Endothelial cell of umbilical vein (primary cell): Measurements from ENCODE around the gene CDKN2D. TPM values are rescaled to one million over a fixed set of nuclear protein-coding genes. Genes with fewer than 3 reads are reported as not detected.

Source experiments
- BruUV-seq: library from RNA; stranded (reverse); fragments of 400-500 nt; replicated peaks from 2 replicates; lab custom pipeline; 2021; lab: Mats Ljungman, UMichigan
- CTCF ChIA-PET: fragments of 300-600, 350-600 bp; sonication (Branson Sonifier 250); formaldehyde crosslinking; loops from one replicate; lab custom pipeline; 2021; ENCODE audit warnings: antibody characterized with exemption, inconsistent platforms; lab: Charles Lee
- POLR2A ChIA-PET: fragments of 300-600, 350-600 bp; sonication (Branson Sonifier 250); formaldehyde crosslinking; loops from one replicate; lab custom pipeline; 2021; ENCODE audit warnings: antibody characterized with exemption, inconsistent platforms; lab: Charles Lee
- DNase-seq: peaks from one replicate; pipeline ENCODE4 v3.0.0-alpha.2; 2011; ENCODE audit warnings: low read depth, low spot score
- FAIRE-seq: peaks from 2 replicates; lab custom pipeline; 2011; peaks lifted over from hg19 to GRCh38; lab: Jason Lieb, UNC
- H2AFZ ChIP-seq: 2 replicates; pipeline ENCODE4 v1.6.0; 2012; ENCODE audit warnings: low read depth, low read length, control low read depth, inconsistent platforms
- H3K27ac ChIP-seq: 2 replicates; pipeline ENCODE4 v1.5.1; 2011; ENCODE audit warnings: low read depth, mild to moderate bottlenecking, control low read depth, low read length, moderate library complexity; ENCODE audit not compliant: insufficient read depth
- H3K27me3 ChIP-seq, 2 experiments: 2 replicates each; pipeline versions ENCODE4 v1.6.0 to v1.6.1; 2011; ENCODE audit warnings: low read length in 2 of 2, mixed read lengths in 1 of 2; ENCODE audit not compliant: control insufficient read depth in 2 of 2, insufficient read depth in 2 of 2
- H3K36me3 ChIP-seq, 2 experiments: 2 replicates in 1 of 2; 3 replicates in 1 of 2; pipeline ENCODE4 v1.5.1; 2011; ENCODE audit warnings: low read length in 2 of 2, mild to moderate bottlenecking in 1 of 2, moderate library complexity in 1 of 2; ENCODE audit not compliant: control insufficient read depth in 2 of 2, insufficient read depth in 2 of 2; ENCODE audit errors: extremely low read depth in 1 of 2
- H3K4me1 ChIP-seq: 3 replicates; pipeline ENCODE4 v1.5.1; 2011; ENCODE audit warnings: mild to moderate bottlenecking, low read length; ENCODE audit not compliant: control insufficient read depth, insufficient read depth; ENCODE audit errors: extremely low read depth
- H3K4me2 ChIP-seq: 2 replicates; pipeline ENCODE4 v1.6.1; 2011; ENCODE audit warnings: low read length, control low read depth, mixed read lengths; ENCODE audit not compliant: insufficient read depth
- H3K4me3 ChIP-seq, 3 experiments: fragments of 200-600 bp in 1 of 3; sonication (generic), shearing (Covaris generic) in 1 of 3; replicated peaks in 1 of 3; 2 replicates each; pipeline ENCODE4 v1.5.1; 2011 to 2016; ENCODE audit warnings: control low read depth in 3 of 3, low read length in 3 of 3, mild to moderate bottlenecking in 2 of 3, inconsistent platforms in 1 of 3, low read depth in 1 of 3, moderate library complexity in 1 of 3; ENCODE audit not compliant: insufficient read depth in 1 of 3
- H3K79me2 ChIP-seq: 2 replicates; pipeline ENCODE4 v1.6.0; 2012; ENCODE audit warnings: low read length, inconsistent platforms; ENCODE audit not compliant: control insufficient read depth, insufficient read depth
- H3K9ac ChIP-seq: replicated peaks from 2 replicates; pipeline ENCODE3; 2011; ENCODE audit warnings: low read length, control low read depth; ENCODE audit not compliant: insufficient read depth; ENCODE audit errors: extremely low read depth
- H3K9me1 ChIP-seq: replicated peaks from 3 replicates; pipeline ENCODE4 v1.6.0; 2011; ENCODE audit warnings: mild to moderate bottlenecking, low read length; ENCODE audit not compliant: control insufficient read depth, insufficient read depth; ENCODE audit errors: extremely low read depth
- H3K9me3 ChIP-seq: replicated peaks from 2 replicates; pipeline ENCODE4 v1.5.1; 2012; ENCODE audit warnings: low read length, inconsistent platforms; ENCODE audit not compliant: control insufficient read depth, insufficient read depth
- H4K20me1 ChIP-seq: replicated peaks from 2 replicates; pipeline ENCODE3; 2011; ENCODE audit warnings: mild to moderate bottlenecking, low read length; ENCODE audit not compliant: control insufficient read depth, insufficient read depth; ENCODE audit errors: extremely low read depth
- EZH2 ChIP-seq: IDR thresholded peaks from 2 replicates; pipeline ENCODE4 v1.6.1; 2012; ENCODE audit warnings: borderline replicate concordance, low read depth, mild to moderate bottlenecking, moderate library complexity, low read length, inconsistent platforms; ENCODE audit not compliant: severe bottlenecking
- FOS ChIP-seq: IDR thresholded peaks from 2 replicates; pipeline ENCODE4 v1.6.1; 2011; ENCODE audit warnings: mild to moderate bottlenecking, low read length, moderate library complexity, borderline replicate concordance; ENCODE audit not compliant: insufficient read depth
- JUN ChIP-seq: IDR thresholded peaks from 2 replicates; pipeline ENCODE4 v1.6.1; 2011; ENCODE audit warnings: borderline replicate concordance, low read depth; ENCODE audit not compliant: insufficient read length, insufficient read depth
- MYC ChIP-seq: IDR thresholded peaks from one replicate; pipeline ENCODE4 v1.6.1; 2011; ENCODE audit warnings: mild to moderate bottlenecking, low read depth, low read length
- dilution Hi-C: fragments of 300-500 bp; cut with MboI; formaldehyde crosslinking; loops from one replicate; pipeline ENCODE4 v1.15.0; 2019; ENCODE audit warnings: low sequenced_read_pairs; ENCODE audit not compliant: extremely low pct_ligation_motif_present
- intact Hi-C: fragments of 100-400 bp; cut with micrococcal nuclease; formaldehyde crosslinking; loops from one replicate; pipeline ENCODE4 v1.10.0; 2022
- polyA plus RNA-seq, 4 experiments: library from polyadenylated mRNA; depleted of rRNA in 3 of 4; stranded (reverse) in 3 of 4; unstranded in 1 of 4; fragments of >200 nt; gene quantifications; 2 replicates each; pipeline versions ENCODE4 v1.2.1 to v1.2.3, GENCODE V29; 2011 to 2012; ENCODE audit warnings: missing spikeins in 1 of 4
- total RNA-seq: library from RNA; stranded (reverse); gene quantifications from 2 replicates; pipeline ENCODE4 v1.2.3, GENCODE V29; 2021
- TF ChIP-seq, protein P1 (sequence below), 2 donors: IDR thresholded peaks; 1 replicate in 1 of 2; 2 replicates in 1 of 2; pipeline ENCODE4 v1.5.1; 2011; ENCODE audit warnings: low read length in 2 of 2, mild to moderate bottlenecking in 2 of 2, moderate library complexity in 2 of 2, control low read depth in 1 of 2, inconsistent platforms in 1 of 2, low read depth in 1 of 2; ENCODE audit not compliant: insufficient read depth in 1 of 2; ENCODE audit errors: extremely low read depth in 1 of 2

Gene CDKN2D
- total and polyA plus RNA-seq, 2 donors (not counting 3 experiments of a cell fraction or from before 2014, with no cell fraction given), result 5.9 to 9.8 TPM

DNA sequence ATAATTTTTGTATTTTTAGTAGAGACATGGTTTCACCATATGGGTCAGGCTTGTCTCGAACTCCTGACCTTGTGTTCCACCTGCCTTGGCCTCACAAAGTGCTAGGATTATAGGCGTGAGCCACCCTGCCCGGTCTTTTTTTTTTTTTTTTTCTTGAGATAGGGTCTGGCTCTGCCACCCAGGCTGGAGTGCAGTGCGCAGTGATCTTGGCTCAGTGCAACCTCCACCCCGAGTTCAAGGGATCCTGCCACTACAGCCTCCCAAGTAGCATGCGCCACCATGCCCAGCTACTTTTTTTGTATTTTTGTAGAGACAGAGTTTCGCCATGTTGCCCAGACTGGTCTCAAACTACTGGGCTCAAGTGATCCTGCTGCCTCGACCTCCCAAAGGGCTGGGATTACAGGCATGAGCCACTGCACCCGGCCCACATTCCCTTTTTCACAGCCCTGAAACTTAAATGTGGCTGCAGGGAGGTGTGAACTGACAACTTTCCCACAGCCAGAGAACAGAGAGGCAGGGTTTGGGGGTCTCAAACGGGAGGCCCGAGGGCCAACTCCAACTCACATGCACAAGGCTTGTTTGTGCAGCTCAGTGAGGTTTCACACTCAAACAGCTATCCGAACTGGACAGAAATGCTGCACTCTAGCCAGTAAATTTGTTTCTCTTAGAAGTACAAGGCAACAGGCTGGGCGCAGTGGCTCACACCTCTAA lies 47.2 kb downstream of the CDKN2D start:
- DNase-seq (no peak), FAIRE-seq (no peak)
- no peak overlapping the region for H3K9ac ChIP-seq
- no TSS peak for BruUV-seq
- TF ChIP-seq FOS (no peak), JUN (no peak), EZH2 (no peak), MYC (no peak)
- TF ChIP-seq, protein P1, sequence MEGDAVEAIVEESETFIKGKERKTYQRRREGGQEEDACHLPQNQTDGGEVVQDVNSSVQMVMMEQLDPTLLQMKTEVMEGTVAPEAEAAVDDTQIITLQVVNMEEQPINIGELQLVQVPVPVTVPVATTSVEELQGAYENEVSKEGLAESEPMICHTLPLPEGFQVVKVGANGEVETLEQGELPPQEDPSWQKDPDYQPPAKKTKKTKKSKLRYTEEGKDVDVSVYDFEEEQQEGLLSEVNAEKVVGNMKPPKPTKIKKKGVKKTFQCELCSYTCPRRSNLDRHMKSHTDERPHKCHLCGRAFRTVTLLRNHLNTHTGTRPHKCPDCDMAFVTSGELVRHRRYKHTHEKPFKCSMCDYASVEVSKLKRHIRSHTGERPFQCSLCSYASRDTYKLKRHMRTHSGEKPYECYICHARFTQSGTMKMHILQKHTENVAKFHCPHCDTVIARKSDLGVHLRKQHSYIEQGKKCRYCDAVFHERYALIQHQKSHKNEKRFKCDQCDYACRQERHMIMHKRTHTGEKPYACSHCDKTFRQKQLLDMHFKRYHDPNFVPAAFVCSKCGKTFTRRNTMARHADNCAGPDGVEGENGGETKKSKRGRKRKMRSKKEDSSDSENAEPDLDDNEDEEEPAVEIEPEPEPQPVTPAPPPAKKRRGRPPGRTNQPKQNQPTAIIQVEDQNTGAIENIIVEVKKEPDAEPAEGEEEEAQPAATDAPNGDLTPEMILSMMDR (IDR thresholded peaks at IDR 0.05; ENCODE audit: extremely low read depth in 1 of 2, insufficient read depth in 1 of 2, low read depth in 1 of 2, low read length in 2 of 2), result no peak
- no peaks in the 10 kb centered on the region for H3K79me2 ChIP-seq
- no peaks in the 10 kb centered on the region for H3K9me1 ChIP-seq
- H3K27me3 ChIP-seq, result peaks cover 24 to 33% of the 10 kb centered on the region in 2 experiments
- H3K27ac ChIP-seq, result no peak overlapping the region
- dilution Hi-C loops (no loop called here), intact Hi-C loops (no loop called here)
- no peak overlapping the region for H3K4me3 ChIP-seq
- H3K4me2 ChIP-seq, result no peak overlapping the region
- H3K9me3 ChIP-seq, result no peaks in the 10 kb centered on the region
- no peaks in the 10 kb centered on the region for H3K36me3 ChIP-seq
- CTCF ChIA-PET, result interaction anchor here (1.0 to 2.8 kb wide), 6 partner anchors 14 to 178 kb away, joined by 3 to 13 read pairs (median 6); no protein-coding TSS in a partner anchor
- no peaks in the 10 kb centered on the region for H4K20me1 ChIP-seq
- H3K4me1 ChIP-seq, result peaks cover 2% of the 10 kb centered on the region
- POLR2A ChIA-PET, result no interaction called here
- no peak overlapping the region for H2AFZ ChIP-seq
